ENCODE measurements around the gene PRR13. TPM values are rescaled to one million over a fixed set of nuclear protein-coding genes. Genes with fewer than 3 reads are reported as not detected.
"Not testable (repeated sequence)": the region's sequence is repeated elsewhere in the genome, so short reads cannot be mapped to it uniquely, and the experiment has no call there.

Gene PRR13
- total RNA-seq, 1 experiment from 2014 or later = 60.4 TPM

DNA sequence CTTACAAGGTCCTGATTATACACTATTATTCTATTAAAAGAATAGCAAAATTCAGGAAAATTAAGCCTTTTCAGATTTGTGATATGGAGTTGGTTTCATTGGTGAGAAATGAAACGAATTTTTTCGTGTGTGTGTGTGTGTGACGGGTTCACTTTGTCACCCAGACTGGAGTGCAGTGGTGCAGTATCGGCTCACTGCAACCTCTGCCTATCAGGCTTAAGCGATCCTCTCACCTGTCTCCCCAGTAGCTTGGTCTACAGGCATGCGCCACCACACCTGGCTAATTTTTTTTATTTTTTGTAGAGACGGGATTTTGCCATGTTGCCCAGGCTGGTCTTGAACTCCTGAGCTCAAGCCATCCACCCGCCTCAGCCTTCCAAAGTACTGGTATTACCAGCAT, 20.1 kb downstream of the PRR13 start:
- no peaks in the 10 kb centered on the region for H3K27me3 ChIP-seq
- H3K9me3 ChIP-seq = no peaks in the 10 kb centered on the region
- no peak for DNase-seq
- H3K4me3 ChIP-seq = no peak overlapping the region
- H3K36me3 ChIP-seq = peaks cover 98% of the 10 kb centered on the region

DNA sequence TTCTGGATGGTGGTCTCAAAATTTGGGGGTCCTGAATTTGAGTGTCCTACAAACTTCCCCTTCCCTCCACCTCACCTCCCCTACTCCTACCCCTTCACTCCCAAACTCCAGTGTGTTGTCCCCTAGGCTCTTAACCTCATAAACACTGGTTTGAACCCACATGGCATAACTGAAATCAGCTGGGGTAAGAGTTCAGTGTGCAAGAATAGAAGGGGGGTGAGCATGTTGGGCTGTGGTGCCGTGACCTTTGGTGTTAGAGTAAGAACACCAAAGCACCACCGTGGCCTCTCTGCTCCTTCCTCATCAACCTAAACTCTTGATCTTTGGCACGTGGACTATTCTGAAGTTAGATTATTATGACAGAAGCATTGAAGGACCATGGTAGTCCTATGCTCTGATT, 21.4 kb downstream of the PRR13 start:
- Histone ChIP-seq H3K36me3 (peaks cover 97% of the 10 kb centered on the region), H3K27me3 (no peaks in the 10 kb centered on the region), H3K9me3 (no peaks in the 10 kb centered on the region), H3K4me3 (no peak overlapping the region)
- DNase-seq = no peak

DNA sequence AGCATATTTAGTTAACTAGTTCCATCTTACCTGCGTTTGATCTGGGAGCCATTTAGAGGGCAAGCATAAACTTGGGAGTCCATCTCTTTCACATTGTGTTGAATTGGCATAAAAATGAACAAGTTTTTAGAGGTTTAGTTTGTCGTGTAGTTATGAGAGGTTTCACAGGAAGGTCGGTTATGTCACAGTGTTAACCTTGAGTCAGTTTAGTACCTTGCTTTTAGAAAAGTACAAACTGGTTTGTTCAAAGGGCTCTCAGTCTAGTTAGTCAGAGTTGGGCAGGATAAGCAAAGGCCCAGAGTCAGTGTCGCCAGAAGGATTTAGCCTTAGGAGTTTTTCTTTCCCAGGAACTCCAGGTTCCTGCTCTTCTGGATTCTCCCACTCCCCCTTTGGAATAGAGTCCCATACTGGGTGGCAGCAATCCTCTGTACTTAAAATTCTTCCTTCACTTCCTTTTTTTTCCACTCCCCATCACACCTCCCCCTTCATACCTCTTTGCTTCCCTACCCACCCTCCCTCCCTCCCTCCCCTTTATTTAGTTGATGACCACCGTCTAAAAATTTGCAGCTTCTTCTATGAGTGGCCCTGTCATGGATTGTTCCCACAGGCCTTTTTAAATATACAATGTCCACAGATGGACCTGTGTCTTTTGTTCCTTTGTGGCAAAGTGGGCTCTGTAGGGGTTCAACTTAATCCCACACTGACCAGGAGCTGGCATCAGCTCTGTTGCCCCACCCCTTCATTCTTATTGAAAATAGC, 22.4 kb downstream of the PRR13 start:
- Histone ChIP-seq H3K27me3 (no peaks in the 10 kb centered on the region), H3K36me3 (peaks cover 97% of the 10 kb centered on the region), H3K9me3 (no peaks in the 10 kb centered on the region), H3K4me3 (no peak overlapping the region)
- DNase-seq = no peak

DNA sequence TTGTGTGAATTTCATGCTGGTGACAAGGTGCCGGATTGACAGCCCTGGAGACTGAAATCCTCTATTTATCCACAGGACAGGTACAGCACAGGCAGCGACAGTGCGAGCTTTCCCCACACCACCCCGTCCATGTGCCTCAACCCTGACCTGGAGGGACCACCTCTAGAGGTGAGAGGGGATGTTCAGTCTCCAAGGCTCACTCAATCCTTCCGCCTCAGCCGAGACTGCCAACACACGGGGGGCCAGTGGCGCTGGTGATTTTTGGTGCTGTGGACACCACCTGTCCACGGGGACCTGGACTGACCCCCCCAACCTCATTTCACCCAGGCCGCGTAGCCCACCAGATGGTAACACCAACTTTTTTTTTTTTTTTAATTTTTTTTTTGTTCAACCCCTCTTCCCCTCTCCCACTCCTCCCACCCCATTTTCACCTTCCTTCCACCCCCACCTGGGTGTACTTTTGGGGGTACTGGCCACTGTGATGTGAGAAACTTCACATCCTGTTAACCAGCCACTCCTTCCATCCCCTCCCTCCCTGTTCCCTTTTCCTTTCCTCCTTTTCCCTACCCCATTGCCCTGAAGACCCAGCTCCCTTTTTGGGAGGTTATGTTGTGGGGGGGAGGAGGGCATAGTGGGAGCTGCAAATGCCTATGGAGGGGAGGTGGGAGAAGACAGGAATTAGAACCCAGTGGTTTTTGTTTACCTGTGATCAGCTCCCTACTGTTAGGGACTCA, 23.3 kb downstream of the PRR13 start:
- peaks cover 97% of the 10 kb centered on the region for H3K36me3 ChIP-seq

DNA sequence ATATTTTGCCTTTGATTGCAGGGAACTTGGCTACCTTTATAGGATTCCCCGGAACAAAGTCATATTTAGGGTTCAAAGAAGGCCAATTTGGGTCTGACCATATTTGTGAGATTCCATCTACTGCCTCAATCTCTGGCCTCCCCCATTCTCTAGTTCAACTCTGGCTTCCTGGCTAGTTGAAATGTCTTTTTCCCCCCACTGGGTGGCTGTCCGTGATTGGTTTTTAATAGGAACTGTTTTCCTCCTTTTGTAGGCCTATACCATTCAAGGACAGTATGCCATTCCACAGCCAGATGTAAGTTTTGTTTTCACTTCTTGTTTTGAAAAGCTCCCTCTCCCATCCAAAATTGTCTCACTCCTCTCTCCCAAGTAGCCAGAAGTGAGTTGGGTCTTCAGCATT, 24.1 kb downstream of the PRR13 start:
- DNase-seq = no peak
- Histone ChIP-seq H3K36me3 (peaks cover 97% of the 10 kb centered on the region), H3K27me3 (no peaks in the 10 kb centered on the region), H3K4me3 (no peak overlapping the region), H3K9me3 (no peaks in the 10 kb centered on the region)

More for the DNA sequence above, 23.3 kb downstream of the PRR13 start:
- DNase-seq = no peak
- H3K4me3 ChIP-seq = no peak overlapping the region
- no peaks in the 10 kb centered on the region for H3K27me3 ChIP-seq
- H3K9me3 ChIP-seq = no peaks in the 10 kb centered on the region

DNA sequence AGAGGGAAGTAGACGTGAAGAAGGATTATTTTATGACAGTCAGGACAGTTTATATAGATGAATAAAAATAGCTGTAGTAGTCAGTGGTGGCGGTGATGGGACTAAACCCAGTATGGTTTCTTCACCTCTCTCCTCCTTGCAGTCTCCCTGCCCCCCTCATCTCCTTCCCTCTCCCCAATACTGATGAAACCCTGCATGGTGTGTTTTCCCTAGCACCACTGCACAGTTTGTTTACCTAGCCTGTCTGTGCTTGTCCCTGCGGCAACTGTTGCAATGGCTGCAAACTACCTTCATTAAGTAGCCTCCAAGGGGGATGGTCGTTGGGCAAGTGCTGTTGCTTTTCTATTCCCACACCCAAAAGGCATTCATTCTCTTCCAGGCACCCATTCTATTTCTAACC, 25.1 kb downstream of the PRR13 start:
- Histone ChIP-seq H3K36me3 (peaks cover 94% of the 10 kb centered on the region), H3K27me3 (no peaks in the 10 kb centered on the region), H3K4me3 (no peak overlapping the region), H3K9me3 (no peaks in the 10 kb centered on the region)
- DNase-seq = no peak

DNA sequence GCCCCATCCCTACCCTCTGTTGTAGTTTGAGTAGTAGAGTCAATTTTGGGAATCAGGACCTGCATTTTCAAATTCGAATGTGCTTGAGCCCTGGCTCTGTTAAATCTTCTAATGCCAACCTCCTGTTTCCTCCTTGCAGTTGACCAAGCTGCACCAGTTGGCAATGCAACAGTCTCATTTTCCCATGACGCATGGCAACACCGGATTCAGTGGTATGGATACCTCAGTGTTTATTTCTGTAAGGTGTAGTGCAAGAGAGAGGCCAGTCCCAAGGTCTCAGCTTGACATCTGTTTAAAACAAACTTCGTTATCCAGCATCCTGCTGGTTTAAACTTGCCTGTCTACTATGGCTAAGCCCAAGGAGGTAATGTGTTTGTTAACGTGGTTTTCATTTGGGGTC, 25.5 kb downstream of the PRR13 start:
- DNase-seq = no peak
- H3K9me3 ChIP-seq = no peaks in the 10 kb centered on the region
- no peaks in the 10 kb centered on the region for H3K27me3 ChIP-seq
- H3K4me3 ChIP-seq = no peak overlapping the region
- H3K36me3 ChIP-seq = peaks cover 94% of the 10 kb centered on the region

DNA sequence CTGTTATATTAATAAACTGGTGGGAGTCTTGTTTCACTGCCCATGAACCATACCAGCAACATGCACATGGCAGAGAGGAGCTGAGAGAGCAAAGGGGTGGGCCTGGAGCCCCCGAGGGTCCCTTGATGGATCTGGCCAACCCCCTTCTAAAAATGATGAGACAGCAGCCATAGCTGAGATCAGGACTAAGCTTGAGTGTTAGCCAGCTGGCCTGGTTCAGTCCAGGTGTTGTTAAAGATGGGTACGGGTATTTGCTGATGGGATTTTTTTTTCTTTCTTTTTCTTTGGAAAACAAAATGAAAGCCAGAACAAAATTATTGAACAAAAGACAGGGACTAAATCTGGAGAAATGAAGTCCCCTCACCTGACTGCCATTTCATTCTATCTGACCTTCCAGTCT, 26.3 kb downstream of the PRR13 start:
- no peak overlapping the region for H3K4me3 ChIP-seq
- peaks cover 94% of the 10 kb centered on the region for H3K36me3 ChIP-seq
- no peaks in the 10 kb centered on the region for H3K9me3 ChIP-seq
- DNase-seq = no peak
- H3K27me3 ChIP-seq = no peaks in the 10 kb centered on the region

DNA sequence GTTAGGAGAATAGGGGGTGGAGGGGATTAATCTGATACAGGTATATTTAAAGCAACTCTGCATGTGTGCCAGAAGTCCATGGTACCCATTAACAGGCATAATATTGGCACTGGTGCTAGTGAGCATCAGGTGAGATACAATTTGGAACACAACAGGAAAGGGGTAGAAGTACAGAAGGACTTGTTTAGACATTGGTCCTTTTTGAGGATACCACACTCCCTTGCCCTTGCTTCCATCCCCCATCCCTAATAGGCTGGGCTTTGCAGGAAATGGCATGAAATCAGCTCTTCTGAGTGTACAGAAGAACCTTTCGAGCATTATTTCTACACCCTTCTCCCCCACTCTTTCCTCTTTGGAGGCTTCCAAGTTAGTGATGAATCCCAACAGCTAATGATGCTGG, 26.7 kb downstream of the PRR13 start:
- no peak for DNase-seq
- Histone ChIP-seq H3K4me3 (no peak overlapping the region), H3K36me3 (peaks cover 94% of the 10 kb centered on the region), H3K27me3 (no peaks in the 10 kb centered on the region), H3K9me3 (no peaks in the 10 kb centered on the region)

DNA sequence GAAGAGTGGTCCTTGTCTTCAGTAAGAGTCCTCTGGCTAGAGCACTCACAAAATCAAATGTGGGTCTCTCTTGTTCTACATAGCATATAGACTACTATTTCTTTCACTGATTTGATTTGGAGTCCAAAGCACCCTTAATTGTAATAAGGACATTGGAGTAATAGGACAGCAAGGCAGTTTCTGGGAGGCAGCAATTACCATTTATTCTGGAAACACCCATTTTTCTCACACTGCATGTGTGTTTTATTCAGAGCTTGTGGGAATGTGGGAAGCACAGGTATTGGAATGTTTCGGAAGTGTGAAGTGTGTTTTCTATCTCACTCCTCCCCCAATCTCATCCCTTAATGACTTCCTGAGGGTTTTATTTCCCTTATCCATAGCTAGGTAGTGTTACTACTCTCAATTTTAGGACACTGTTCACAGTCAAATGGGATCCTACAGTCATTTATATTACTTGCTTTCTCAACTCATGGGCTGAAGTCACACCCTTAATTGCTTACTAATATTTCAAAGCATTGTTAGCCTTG, 30.6 kb downstream of the PRR13 start:
- DNase-seq = no peak
- Histone ChIP-seq H3K27me3 (no peaks in the 10 kb centered on the region), H3K4me3 (no peak overlapping the region), H3K36me3 (peaks cover 96% of the 10 kb centered on the region), H3K9me3 (no peaks in the 10 kb centered on the region)

DNA sequence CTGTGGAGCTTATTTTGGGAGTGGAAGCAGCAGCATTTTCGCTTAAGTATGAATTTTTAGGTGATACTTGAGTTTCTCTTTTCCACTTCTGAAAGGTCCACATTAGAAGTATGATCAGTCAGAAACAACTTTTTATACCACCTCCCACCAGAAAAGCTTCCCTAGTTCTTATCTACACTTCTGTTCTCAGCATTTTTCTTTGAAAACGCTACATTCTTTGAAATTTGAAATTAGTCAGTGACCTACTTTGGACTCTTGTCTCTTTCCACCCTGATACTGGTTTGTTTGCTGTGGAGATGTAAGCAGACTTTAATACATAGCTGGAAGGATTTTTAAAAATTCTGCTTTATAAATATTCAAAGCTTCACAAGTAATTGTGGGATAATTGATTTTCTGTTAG, 32.5 kb downstream of the PRR13 start:
- Histone ChIP-seq H3K4me3 (no peak overlapping the region), H3K36me3 (peaks cover 97% of the 10 kb centered on the region), H3K27me3 (no peaks in the 10 kb centered on the region), H3K9me3 (no peaks in the 10 kb centered on the region)
- DNase-seq = no peak

DNA sequence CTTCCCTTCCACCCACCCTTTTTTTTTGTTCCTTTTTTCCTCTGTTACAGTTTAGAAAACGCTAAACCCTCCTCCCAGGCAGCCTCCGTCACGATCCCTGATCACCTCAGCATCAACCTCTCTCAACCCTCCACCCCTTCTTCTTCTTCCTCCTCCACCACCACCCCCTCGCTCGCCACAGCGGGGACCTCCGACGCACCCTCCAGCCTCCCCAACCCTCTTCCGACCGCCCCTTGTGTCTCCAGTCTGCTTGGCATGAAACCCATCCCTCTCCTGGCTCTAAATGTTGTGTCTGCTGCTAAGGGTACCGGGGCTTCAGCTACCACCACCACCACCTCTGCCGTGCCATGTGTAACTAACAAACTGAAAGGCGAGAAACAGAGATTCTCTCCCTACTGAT, 33.3 kb downstream of the PRR13 start:
- H3K4me3 ChIP-seq = no peak overlapping the region
- no peaks in the 10 kb centered on the region for H3K9me3 ChIP-seq
- peaks cover 95% of the 10 kb centered on the region for H3K36me3 ChIP-seq
- no peaks in the 10 kb centered on the region for H3K27me3 ChIP-seq
- no peak for DNase-seq

DNA sequence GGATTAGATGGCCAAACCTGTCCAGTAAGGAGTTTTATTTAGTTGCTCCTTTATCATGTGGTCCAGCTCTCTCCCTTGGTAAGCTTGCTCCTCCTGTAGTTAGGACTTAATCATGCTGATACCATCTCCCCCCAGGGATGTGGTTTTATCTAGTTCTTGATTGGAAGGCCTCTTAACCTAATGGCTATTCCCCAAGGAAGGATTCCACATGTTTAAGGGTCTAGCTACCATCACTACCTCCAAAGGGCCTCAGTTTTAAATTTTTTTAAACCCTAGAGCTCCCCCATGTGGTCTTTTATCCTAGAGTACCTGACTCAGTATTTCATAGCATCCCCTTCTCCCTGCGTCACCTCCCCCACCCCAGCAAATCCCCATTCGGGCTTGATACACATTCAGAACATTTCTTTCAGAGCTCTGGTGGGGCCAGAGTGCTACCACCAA, 35.3 kb downstream of the PRR13 start:
- DNase-seq = no peak
- H3K36me3 ChIP-seq = peaks cover 93% of the 10 kb centered on the region
- no peaks in the 10 kb centered on the region for H3K27me3 ChIP-seq
- H3K9me3 ChIP-seq = no peaks in the 10 kb centered on the region
- H3K4me3 ChIP-seq = no peak overlapping the region

DNA sequence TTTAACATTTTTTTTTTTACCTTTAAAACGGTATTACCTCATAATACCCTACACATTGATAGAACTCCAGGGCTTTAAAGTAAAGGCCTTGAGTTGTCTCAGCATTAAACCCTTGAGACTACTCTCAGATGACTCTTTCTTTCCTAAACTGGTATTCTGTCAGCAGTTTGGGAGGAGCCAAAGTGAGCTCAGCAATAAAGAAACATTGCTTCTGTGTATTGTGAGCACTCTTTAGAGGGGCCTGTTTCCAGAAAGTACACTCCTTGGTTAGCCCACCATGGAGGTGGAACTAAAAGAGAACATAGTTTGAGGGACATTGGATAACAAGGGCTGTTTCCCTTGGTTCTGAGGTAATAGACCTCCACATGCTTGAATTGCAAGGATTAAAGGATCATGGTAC, 37.3 kb downstream of the PRR13 start:
- Histone ChIP-seq H3K36me3 (peaks cover 92% of the 10 kb centered on the region), H3K9me3 (no peaks in the 10 kb centered on the region), H3K27me3 (no peaks in the 10 kb centered on the region), H3K4me3 (no peak overlapping the region)
- DNase-seq = no peak

DNA sequence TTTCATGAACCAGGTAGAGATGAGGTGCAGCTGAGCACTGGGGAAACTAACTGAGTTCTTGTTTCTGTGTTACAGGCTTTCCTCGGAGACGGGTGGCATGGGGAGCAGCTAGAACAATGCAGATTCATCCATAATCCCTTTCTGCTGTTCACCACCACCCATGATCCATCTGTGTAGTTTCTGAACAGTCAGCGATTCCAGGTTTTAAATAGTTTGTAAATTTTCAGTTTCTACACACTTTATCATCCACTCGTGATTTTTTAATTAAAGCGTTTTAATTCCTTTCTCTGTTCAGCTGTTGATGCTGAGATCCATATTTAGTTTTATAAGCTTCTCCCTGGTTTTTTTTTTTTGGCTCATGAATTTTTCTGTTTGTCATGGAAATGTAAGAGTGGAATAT, 37.8 kb downstream of the PRR13 start:
- Histone ChIP-seq H3K4me3 (no peak overlapping the region), H3K36me3 (peaks cover 92% of the 10 kb centered on the region)

DNA sequence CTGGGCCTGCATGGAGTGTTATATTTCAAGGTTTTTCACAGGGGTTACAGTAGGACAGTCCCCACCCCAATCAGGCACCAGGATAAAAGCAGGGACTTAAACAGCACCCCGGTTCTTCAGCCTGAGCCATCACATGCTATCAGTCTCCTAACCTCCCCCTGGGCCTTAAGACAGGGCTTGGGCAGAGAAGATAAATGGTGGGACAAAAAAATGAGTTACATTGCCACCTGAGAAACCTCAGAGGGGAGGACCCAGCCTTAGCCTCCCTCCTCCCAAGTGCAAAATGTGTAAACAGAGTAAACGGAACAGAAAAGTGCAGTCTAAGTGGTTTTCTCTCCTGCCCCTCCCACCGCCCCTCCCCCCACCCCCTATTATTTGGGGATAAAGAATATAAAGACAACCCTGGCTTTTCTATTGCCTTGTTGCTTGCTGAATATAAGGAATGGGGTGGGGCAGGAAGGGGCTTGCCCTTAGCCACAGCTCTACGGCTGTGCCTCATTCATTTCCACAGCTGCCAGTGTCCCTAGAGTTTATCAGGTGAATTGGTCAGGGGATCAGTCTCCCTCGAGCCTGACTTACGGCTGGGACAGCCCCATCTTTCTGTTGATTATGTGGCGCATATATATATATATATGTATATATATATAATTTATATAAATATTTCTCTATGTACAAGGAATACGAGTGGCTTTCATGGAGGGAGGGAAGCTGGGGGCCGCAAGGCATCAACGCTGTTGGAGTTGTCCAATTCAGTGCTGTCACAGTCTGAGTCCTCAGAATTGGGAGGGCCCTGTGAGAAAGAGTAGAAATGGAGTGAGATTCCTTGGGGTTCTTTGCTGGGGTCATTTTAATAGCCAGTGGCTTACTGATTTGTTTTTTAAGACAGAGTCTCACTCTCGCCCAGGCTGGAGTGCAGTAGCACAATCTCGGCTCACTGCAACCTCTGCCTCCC, 39.2 kb downstream of the PRR13 start:
- no peak overlapping the region for H3K4me3 ChIP-seq
- H3K36me3 ChIP-seq = peaks cover 83% of the 10 kb centered on the region
- no peak for DNase-seq

More for the DNA sequence above, 37.8 kb downstream of the PRR13 start:
- no peaks in the 10 kb centered on the region for H3K9me3 ChIP-seq
- DNase-seq = no peak
- H3K27me3 ChIP-seq = no peaks in the 10 kb centered on the region

DNA sequence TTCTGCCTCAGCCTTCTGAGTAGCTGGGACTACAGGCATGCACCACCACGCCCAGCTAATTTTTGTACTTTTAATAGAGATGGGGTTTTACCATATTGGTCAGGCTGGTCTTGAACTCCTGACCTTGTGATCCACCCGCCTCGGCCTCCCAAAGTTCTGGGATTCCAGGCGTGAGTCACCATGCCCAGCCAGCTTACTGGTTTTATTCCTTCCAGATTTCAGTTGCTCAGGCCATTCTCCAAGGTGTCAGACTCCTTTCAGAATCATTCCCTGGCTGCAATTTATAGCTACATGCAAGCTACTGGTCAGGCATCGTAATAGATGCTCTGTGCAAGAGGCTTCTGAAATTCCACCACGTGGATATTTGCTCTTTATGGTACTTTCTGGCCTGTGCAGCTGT, 39.9 kb downstream of the PRR13 start:
- not testable (repeated sequence) for H3K27me3 ChIP-seq, DNase-seq, H3K9me3 ChIP-seq, H3K4me3 ChIP-seq
- H3K36me3 ChIP-seq = peaks cover 78% of the 10 kb centered on the region

More for the DNA sequence above, 39.2 kb downstream of the PRR13 start:
- no peaks in the 10 kb centered on the region for H3K9me3 ChIP-seq
- no peaks in the 10 kb centered on the region for H3K27me3 ChIP-seq
